GM23248 (cell line): ENCODE data around the gene ELOVL5. TPM values are rescaled to one million over a fixed set of nuclear protein-coding genes. Genes with fewer than 3 reads are reported as not detected.

ENCODE experiments used
- DNase-seq: peaks from one replicate; pipeline ENCODE4 v3.0.0-alpha.2; 2015
- H2AFZ ChIP-seq: fragments of 200-600 bp; sonication (generic); 2 replicates; pipeline ENCODE4 v1.6.1; 2016; ENCODE audit warnings: antibody characterized with exemption
- H3F3A ChIP-seq: fragments of 200-600 bp; sonication (generic); 2 replicates; pipeline ENCODE4 v1.6.1; 2016; ENCODE audit warnings: mild to moderate bottlenecking, antibody characterized with exemption, mixed run types; ENCODE audit not compliant: insufficient read depth
- H3K27ac ChIP-seq: fragments of 200-600 bp; sonication (generic); 2 replicates; pipeline ENCODE4 v1.5.1; 2016; ENCODE audit warnings: mild to moderate bottlenecking
- H3K27me3 ChIP-seq: fragments of 200-600 bp; sonication (generic); replicated peaks from 2 replicates; pipeline ENCODE4 v1.6.1; 2016; ENCODE audit warnings: mild to moderate bottlenecking; ENCODE audit not compliant: insufficient read depth
- H3K36me3 ChIP-seq: fragments of 200-600 bp; sonication (generic); 2 replicates; pipeline ENCODE4 v1.6.1; 2016; ENCODE audit warnings: low read depth, mild to moderate bottlenecking
- H3K4me1 ChIP-seq: fragments of 200-600 bp; sonication (generic); 2 replicates; pipeline ENCODE4 v1.6.1; 2016; ENCODE audit warnings: mild to moderate bottlenecking; ENCODE audit not compliant: insufficient read depth
- H3K4me2 ChIP-seq: fragments of 200-600 bp; sonication (generic); one replicate; pipeline ENCODE4 v1.6.1; 2016; ENCODE audit warnings: mild to moderate bottlenecking; ENCODE audit not compliant: unreplicated experiment
- H3K4me3 ChIP-seq: fragments of 200-600 bp; sonication (generic); 2 replicates; pipeline ENCODE4 v1.5.1; 2016; ENCODE audit warnings: mild to moderate bottlenecking
- H3K79me2 ChIP-seq: fragments of 200-600 bp; sonication (generic); 2 replicates; pipeline ENCODE4 v1.6.1; 2016; ENCODE audit warnings: mild to moderate bottlenecking; ENCODE audit not compliant: insufficient read depth
- H3K9ac ChIP-seq: fragments of 200-600 bp; sonication (generic); 2 replicates; pipeline ENCODE4 v1.6.1; 2016; ENCODE audit warnings: mild to moderate bottlenecking
- H3K9me2 ChIP-seq: fragments of 200-600 bp; sonication (generic); 2 replicates; pipeline ENCODE4 v1.6.1; 2016; ENCODE audit warnings: mixed run types, mild to moderate bottlenecking, moderate library complexity; ENCODE audit not compliant: insufficient read depth
- H3K9me3 ChIP-seq: fragments of 200-600 bp; sonication (generic); one replicate; pipeline ENCODE4 v1.6.1; 2017; ENCODE audit warnings: low read depth
- H4K20me1 ChIP-seq: fragments of 200-600 bp; sonication (generic); 2 replicates; pipeline ENCODE4 v1.6.0; 2016; ENCODE audit not compliant: insufficient read depth
- EZH2 ChIP-seq: fragments of 200-600 bp; sonication (generic); IDR thresholded peaks from 2 replicates; pipeline ENCODE4 v1.6.1; 2018; ENCODE audit warnings: antibody characterized with exemption, mild to moderate bottlenecking; ENCODE audit not compliant: insufficient read depth, poor library complexity, severe bottlenecking
- EZH2phosphoT487 ChIP-seq: fragments of 200-600 bp; sonication (generic); IDR thresholded peaks from 2 replicates; pipeline ENCODE4 v1.6.1; 2018; ENCODE audit warnings: antibody characterized with exemption, moderate library complexity, mild to moderate bottlenecking, low read depth; ENCODE audit not compliant: insufficient read depth
- WGBS, 2 experiments: methylation state at CpG; one replicate each; pipeline ENCODE4 v1.1.6; 2015 to 2017; ENCODE audit warnings: low lambda C conversion rate in 2 of 2, low coverage in 1 of 2; ENCODE audit errors: missing lambda C conversion rate in 2 of 2; 5-methylcytosine and 5-hydroxymethylcytosine counted together
- in situ Hi-C: fragments of 300-500 bp; cut with MboI; formaldehyde crosslinking; loops from 2 replicates; pipeline ENCODE4 v1.15.0; 2020
- polyA plus RNA-seq: library from polyadenylated mRNA; unstranded; fragments of >200 nt; fragmentation: Nextera tagmentation; extraction: Ambion mirVana; gene quantifications from 2 replicates; pipeline ENCODE4 v1.2.1, GENCODE V29; 2016
- total RNA-seq: library from RNA; depleted of rRNA; stranded (reverse); fragments of >200 nt; shearing (Covaris generic); gene quantifications from 2 replicates; pipeline ENCODE4 v1.2.3, GENCODE V29; 2014

Gene ELOVL5
- total and polyA plus RNA-seq, 2 experiments from 2014 or later, result 70.8 to 87.3 TPM

GRCh38 chr6:53299331-53300005, 49.3 kb downstream of the ELOVL5 start:
- TF ChIP-seq EZH2, result no peak
- TF ChIP-seq EZH2phosphoT487, result no peak
- Histone ChIP-seq H3K9ac (no peak overlapping the region), H3K4me3 (no peak overlapping the region), H3K4me2 (no peak overlapping the region), H3K27me3 (no peaks in the 10 kb centered on the region), H3F3A (peaks cover 12% of the 10 kb centered on the region), H3K36me3 (no peaks in the 10 kb centered on the region), H3K4me1 (peaks cover 43% of the 10 kb centered on the region), H3K79me2 (peaks cover 93% of the 10 kb centered on the region), H3K9me3 (no peaks in the 10 kb centered on the region), H2AFZ (no peak overlapping the region), H3K27ac (no peak overlapping the region), H3K9me2 (no peaks in the 10 kb centered on the region), H4K20me1 (no peaks in the 10 kb centered on the region)
- DNase-seq, result no peak
- 62 to 71% methylated on average over 7 of the region's 7 CpGs for WGBS, 2 experiments
- in situ Hi-C loops, result no loop called here

DNA sequence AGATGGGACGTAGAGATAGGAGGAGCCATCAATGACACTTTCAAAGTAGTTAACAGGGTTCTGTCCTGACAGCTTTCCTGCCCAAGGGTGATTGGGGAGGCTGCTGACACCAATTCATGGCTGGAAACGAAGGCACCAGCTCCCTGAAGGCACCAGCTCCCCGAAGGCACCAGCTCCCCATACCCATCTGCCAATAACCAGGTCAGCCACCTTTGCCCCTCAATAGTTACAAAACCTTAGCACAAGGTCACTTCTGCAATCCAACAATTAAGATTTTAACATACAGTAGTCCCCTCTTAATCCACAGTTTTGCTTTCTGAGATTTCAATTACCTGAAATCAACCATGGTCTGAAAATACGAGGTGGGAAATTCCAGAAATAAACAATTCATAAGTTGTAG, 51.7 kb downstream of the ELOVL5 start:
- H3K9me2 ChIP-seq, result no peaks in the 10 kb centered on the region
- no peak overlapping the region for H3K4me2 ChIP-seq
- no peak overlapping the region for H2AFZ ChIP-seq
- no peak for TF ChIP-seq EZH2
- no peak for TF ChIP-seq EZH2phosphoT487
- peaks cover 34% of the 10 kb centered on the region for H3K4me1 ChIP-seq
- DNase-seq, result no peak
- no peak overlapping the region for H3K4me3 ChIP-seq
- no peak overlapping the region for H3K27ac ChIP-seq
- no peaks in the 10 kb centered on the region for H3K27me3 ChIP-seq
- H3K9me3 ChIP-seq, result no peaks in the 10 kb centered on the region
- WGBS, 2 experiments, result 88 to 90% methylated on average over 4 of the region's 4 CpGs
- H3F3A ChIP-seq, result peaks cover 6% of the 10 kb centered on the region
- H3K79me2 ChIP-seq, result peaks cover 78% of the 10 kb centered on the region
- H3K36me3 ChIP-seq, result no peaks in the 10 kb centered on the region
- H3K9ac ChIP-seq, result no peak overlapping the region
- in situ Hi-C loops, result no loop called here
- no peaks in the 10 kb centered on the region for H4K20me1 ChIP-seq

GRCh38 chr6:53295176-53295575, 53.6 kb downstream of the ELOVL5 start:
- Histone ChIP-seq H3F3A (0 out of 2 replicates have a peak, but pooled peaks cover 3% of the 10 kb centered on the region), H3K4me2 (no peak overlapping the region), H3K4me1 (peaks cover 19% of the 10 kb centered on the region), H4K20me1 (no peaks in the 10 kb centered on the region), H3K27me3 (no peaks in the 10 kb centered on the region), H3K9me3 (no peaks in the 10 kb centered on the region), H3K4me3 (no peak overlapping the region), H2AFZ (no peak overlapping the region), H3K9me2 (no peaks in the 10 kb centered on the region), H3K9ac (no peak overlapping the region), H3K79me2 (peaks cover 67% of the 10 kb centered on the region), H3K27ac (no peak overlapping the region), H3K36me3 (no peaks in the 10 kb centered on the region; the same call in 1 of the 2 replicates)
- no peak for DNase-seq
- 97 to 100% methylated on average over 1 of the region's 1 CpG for WGBS, 2 experiments
- in situ Hi-C loops, result no loop called here
- TF ChIP-seq EZH2phosphoT487, result no peak
- TF ChIP-seq EZH2, result no peak

GRCh38 chr6:53294611-53295010, 54.1 kb downstream of the ELOVL5 start:
- Histone ChIP-seq H3K27ac (no peak overlapping the region), H3F3A (0 out of 2 replicates have a peak, but pooled peaks cover 3% of the 10 kb centered on the region), H3K4me3 (no peak overlapping the region), H4K20me1 (no peaks in the 10 kb centered on the region), H3K4me1 (peaks cover 16% of the 10 kb centered on the region), H3K79me2 (peaks cover 62% of the 10 kb centered on the region), H3K27me3 (no peaks in the 10 kb centered on the region), H3K36me3 (no peaks in the 10 kb centered on the region; the same call in 1 of the 2 replicates), H3K4me2 (no peak overlapping the region), H3K9me3 (no peaks in the 10 kb centered on the region), H3K9ac (no peak overlapping the region), H2AFZ (no peak overlapping the region), H3K9me2 (no peaks in the 10 kb centered on the region)
- peak; percentile 36 for DNase-seq
- 96 to 98% methylated on average over 1 of the region's 1 CpG for WGBS, 2 experiments
- in situ Hi-C loops, result no loop called here
- TF ChIP-seq EZH2phosphoT487 (no peak), EZH2 (no peak)
